Lower leg skin (tissue), 4 donors: ENCODE measurements around the gene UBL4B. TPM values are rescaled to one million over a fixed set of nuclear protein-coding genes. Genes with fewer than 3 reads are reported as not detected.

Source experiments
- DNase-seq, 2 donors: peaks; one replicate each; pipeline ENCODE4 v3.0.0-alpha.2; 2019; ENCODE audit warnings: low spot score in 2 of 2
- H3K4me3 ChIP-seq: fragments of 200-600 bp; sonication (generic); 2 replicates; pipeline ENCODE4 v1.5.1; 2017; ENCODE audit warnings: mild to moderate bottlenecking, low read depth; ENCODE audit not compliant: poor library complexity, severe bottlenecking
- CTCF ChIP-seq, 3 donors: fragments of 450-650 bp; IDR thresholded peaks; one replicate each; pipeline ENCODE4 v1.5.1; 2016; ENCODE audit warnings: antibody characterized with exemption in 3 of 3, mild to moderate bottlenecking in 3 of 3, moderate library complexity in 2 of 3
- POLR2A ChIP-seq, 2 donors: fragments of 450-650 bp; IDR thresholded peaks; one replicate each; pipeline ENCODE4 v1.6.1; 2016 to 2017; ENCODE audit warnings: antibody characterized with exemption in 2 of 2, mild to moderate bottlenecking in 1 of 2, moderate library complexity in 1 of 2
- WGBS, 2 donors: methylation state at CpG; one replicate each; pipeline ENCODE4 v1.1.5; 2018; 5-methylcytosine and 5-hydroxymethylcytosine counted together
- intact Hi-C: fragments of 100-400 bp; cut with DNase I; formaldehyde crosslinking; loops from one replicate; pipeline ENCODE4 v1.15.0; 2023; ENCODE audit warnings: low total_unique reads
- total RNA-seq, 4 donors: library from RNA; depleted of rRNA; stranded (reverse); fragments of >200 nt; gene quantifications; one replicate each; pipeline ENCODE4 v1.1.0, GENCODE V29; 2016

The UBL4B gene
- total RNA-seq, 4 donors from 2014 or later, result 3.0 TPM; not detected in 3

GRCh38 chr1:110161165-110161564, 48.9 kb downstream of the UBL4B start:
- intact Hi-C loops, result no loop called here
- no peak for DNase-seq
- TF ChIP-seq POLR2A (IDR thresholded peaks at IDR 0.05), result no peak
- TF ChIP-seq CTCF (IDR thresholded peaks at IDR 0.05), result no peak
- WGBS, 2 donors, result 92 to 93% methylated on average over 2 to 3 of the region's 3 CpGs
- H3K4me3 ChIP-seq, result no peak overlapping the region

GRCh38 chr1:110161849-110162248, 49.6 kb downstream of the UBL4B start:
- no peak for DNase-seq
- no peak for TF ChIP-seq CTCF (IDR thresholded peaks at IDR 0.05)
- no peak overlapping the region for H3K4me3 ChIP-seq
- intact Hi-C loops, result no loop called here
- WGBS, 2 donors, result 87 to 94% methylated on average over 11 of the region's 11 CpGs

Other genes starting within 250 kb of the UBL4B start
- gene CSF1, start 201.6 kb upstream of the UBL4B start, total RNA-seq, result 10 to 100 TPM in 3 of 4 donors, 1 to 10 TPM in 1; 9.7 to 41.9 (median 22.0) TPM
- gene AHCYL1, start 127.7 kb upstream of the UBL4B start, total RNA-seq, result 10 to 100 TPM; 42.3 to 54.4 (median 47.8) TPM
- gene STRIP1, start 77.8 kb upstream of the UBL4B start, total RNA-seq, result 10 to 100 TPM; 45.0 to 64.1 (median 50.9) TPM
- under 1 TPM in 1 of 4 donors, not detected in 3; 0.52 TPM for gene ALX3, start 41.8 kb upstream of the UBL4B start, total RNA-seq
- gene SLC6A17, start 38.1 kb downstream of the UBL4B start, total RNA-seq, result 1 to 10 TPM; 4.5 to 6.9 (median 5.8) TPM
- gene KCNC4, start 97.9 kb downstream of the UBL4B start, total RNA-seq, result 1 to 10 TPM; 4.8 to 9.4 (median 7.7) TPM
- 10 to 100 TPM; 18.3 to 37.1 (median 21.1) TPM for gene RBM15, start 226.9 kb downstream of the UBL4B start, total RNA-seq